GM15510 (cell line): ENCODE data around the gene BTRC.

Source experiments
- POLR2A ChIP-seq: IDR thresholded peaks from 3 replicates; pipeline ENCODE4 v1.6.1; 2011; ENCODE audit warnings: borderline replicate concordance; ENCODE audit not compliant: insufficient read length; ENCODE audit errors: extremely low read depth

Gene BTRC

DNA sequence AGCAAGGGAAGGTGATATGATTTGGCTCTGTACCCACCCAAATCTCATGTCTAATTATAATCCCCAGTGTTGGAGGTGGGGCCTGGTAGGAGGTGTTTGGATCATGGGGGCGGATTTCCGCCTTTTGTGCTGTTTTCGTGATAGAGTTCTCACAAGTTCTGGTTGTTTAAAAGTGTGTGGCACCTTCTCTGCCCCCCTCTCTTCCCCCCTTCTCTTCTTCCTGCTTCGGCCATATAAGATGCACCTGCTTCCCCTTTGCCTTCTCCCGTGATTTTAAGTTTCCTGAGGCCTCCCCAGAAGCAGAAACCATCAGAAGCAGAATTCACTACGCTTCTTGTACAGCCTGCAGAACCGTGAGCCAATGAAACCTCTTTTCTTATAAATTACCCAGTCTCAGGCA, 21.1 kb downstream of the BTRC start:
- TF ChIP-seq POLR2A: no peak

DNA sequence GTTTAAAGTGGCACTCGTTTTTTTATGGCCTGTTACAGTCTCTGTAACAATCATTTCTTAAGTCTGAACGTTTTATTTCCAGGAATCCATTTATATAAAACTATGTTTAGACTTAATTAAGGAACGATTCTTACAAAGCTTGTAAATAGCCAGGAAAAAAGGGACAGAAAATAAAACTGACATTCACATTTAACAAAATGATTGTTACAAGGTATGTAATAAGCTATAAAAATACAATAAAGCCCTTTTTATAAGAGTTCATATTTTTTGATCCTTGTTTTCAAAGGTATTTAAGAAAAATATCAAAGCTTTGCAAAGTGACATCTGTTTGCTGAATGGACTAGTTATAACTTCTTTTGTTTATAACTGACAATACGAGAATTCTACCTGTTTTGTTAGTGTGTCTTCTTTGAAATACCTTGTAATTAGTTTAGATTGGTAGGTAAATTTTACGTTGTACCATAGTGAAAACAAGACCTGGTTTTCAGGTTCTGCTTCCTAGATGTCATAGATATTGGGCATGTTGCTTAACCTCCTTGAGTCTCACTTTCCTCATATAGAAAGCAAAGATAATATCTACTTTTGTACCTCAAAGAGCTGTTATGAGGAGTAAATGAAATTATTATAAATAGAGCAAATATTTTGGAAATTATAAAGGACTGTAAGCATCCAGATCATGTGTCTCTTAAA, 25.8 kb downstream of the BTRC start:
- no peak for TF ChIP-seq POLR2A

DNA sequence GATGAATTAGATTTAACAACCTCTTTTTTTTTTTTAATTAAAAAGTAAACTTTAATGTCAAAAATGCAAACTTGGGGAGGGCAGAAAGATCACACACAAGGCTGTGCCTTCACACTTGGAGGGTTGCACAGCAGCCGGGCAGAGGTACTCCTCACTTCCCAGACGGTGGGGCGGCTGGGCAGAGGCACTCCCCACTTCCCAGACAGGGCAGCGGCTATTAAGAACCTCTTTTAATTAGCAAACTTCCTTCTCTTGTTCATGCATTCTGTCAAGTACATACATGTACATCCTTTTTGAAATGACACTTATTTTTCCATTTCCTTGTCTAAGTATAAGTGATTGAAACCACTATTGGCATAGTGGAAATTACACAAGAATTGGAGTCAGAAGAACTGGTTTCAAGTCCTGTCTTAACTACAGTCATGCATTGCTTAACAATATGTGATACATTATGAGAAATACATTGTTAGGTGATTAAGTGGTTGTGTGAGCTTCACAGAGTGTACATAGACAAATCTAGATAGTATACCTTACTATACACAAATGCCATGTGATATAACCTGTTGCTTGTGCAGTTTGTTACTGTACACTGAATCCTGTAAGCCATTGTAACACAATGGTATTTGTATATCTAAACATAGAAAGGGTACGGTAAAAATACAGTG, 26.5 kb downstream of the BTRC start:
- no peak for TF ChIP-seq POLR2A

DNA sequence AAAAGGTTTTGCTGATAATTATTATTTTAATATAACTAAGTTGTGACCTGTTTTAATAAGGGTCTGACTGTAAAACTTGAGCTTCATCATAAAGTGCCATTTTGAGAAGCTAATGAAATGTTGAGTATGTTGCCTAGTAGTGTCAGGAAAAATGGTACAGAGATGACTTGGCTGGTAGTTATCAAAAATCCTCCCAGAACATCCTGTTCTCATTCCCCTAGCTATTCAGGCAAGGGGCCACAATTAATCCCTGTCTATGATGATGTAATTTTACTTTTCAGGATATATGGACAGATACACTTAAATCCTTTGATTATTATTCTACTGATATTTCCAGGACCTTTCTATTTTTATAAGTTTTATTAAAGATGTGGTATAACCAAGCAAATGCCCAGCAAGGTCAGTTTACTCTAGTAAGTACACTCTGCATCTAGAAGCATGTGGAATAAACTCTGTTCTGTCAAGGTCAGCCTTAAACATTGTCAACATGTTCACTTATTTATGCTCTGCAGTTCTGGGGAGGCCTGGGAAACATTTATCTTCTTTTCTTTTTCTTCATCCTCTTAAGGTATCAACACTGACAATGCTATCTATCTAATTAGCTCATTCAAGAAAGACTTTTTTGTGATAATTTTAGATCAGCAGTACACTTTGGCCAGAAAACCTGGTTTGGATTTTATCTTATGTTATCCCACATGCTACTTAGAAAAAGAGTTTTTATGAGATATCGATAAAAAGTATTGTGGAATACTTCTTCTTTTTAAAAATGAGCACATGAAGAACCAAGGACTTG, 32.1 kb downstream of the BTRC start:
- no peak for TF ChIP-seq POLR2A

DNA sequence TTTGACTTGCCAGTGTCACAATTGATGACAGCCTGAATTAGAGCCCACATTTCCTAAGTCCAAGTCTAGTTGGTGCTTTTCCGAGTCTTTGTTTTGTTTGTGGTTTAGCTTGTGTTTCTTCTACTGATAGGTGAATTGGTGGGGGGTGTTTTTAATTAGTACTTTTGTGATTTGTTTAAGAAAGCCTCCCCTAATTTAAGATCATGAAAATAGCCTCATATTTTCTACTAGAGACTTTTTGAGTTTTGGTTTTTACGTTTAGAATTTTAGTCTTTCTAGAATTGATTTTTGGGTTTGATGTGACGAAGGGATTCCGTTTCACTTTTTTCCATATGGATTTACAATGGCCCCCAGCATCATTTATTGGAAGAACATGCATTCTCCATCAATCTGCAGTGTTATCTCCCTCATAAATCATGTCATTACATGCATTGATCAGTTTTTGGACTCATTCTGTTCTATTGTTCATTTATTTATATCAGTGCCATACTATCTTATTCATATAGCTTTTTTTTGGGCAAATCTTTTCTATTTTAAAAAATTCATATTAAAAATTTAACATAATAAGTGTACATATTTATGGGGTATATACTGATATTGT, 32.8 kb downstream of the BTRC start:
- TF ChIP-seq POLR2A: no peak

DNA sequence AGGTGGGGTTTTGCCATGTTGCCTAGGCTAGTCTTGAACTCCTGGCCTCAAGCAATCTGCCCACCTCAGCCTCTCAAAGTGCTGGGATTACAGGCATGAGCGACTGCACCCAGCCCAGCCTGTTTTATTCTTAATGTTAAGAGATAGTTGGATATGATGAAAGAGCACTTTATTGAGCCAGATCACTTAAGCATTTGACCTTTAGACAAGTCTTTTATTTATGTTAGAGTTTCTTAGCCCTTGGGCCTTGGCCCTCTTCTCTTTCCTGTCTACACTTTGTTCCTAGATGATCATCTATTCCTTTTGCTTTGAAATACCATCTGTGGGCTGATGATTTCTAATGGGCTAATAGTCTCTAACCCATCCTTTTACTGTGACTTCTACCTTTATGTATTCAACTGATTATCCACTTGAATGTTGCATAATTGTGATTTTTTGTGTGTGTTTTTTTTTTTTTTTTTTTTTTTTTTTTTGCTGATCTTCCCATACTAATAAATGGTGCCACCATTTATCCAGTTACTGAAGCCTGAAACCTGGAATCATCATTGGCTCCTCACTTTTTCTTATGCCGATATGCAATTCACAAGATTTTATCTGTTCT, 34.8 kb downstream of the BTRC start:
- no peak for TF ChIP-seq POLR2A

DNA sequence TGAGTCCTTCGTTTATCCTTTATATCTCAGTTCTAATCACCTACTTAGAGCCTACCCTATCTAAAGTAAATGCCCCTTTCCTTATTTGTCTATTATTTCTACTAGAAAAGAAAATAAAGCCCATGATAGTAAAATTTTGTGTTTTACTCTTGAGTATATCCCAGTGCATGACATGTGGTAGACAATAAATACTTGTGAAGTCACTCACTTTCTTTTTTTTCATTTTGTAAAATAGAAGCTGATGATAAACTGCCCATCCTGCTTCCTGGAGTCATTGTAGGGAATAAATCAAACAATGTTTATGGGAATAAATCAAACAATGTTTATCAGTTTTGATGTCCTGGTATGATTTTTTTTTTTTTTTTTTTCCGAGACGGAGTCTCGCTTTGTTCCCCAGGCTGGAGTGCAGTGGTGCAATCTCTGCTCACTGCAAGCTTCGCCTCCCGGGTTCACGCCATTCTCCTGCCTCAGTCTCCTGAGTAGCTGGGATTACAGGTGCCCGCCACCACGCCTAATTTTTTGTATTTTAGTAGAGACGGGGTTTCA, 36.1 kb downstream of the BTRC start:
- TF ChIP-seq POLR2A: no peak

DNA sequence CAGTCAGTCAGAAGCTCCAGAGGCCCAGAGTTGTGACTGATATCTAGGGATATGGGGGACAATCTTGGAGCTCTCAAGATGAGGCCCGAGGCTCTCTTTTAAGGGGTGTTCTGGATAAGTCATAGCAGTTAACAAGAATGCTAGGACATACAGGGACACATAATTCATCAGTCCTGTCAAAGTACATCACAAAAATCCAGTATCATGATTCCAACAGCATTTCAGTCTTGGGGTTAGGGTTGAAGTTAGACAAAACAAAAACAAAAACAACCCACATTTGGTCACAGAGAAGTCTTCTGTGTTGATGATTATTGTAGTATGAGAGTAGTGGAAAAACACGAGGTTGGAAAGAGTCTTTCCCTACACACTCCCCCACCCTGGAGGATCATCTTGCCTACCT, 39.4 kb downstream of the BTRC start:
- TF ChIP-seq POLR2A: no peak

DNA sequence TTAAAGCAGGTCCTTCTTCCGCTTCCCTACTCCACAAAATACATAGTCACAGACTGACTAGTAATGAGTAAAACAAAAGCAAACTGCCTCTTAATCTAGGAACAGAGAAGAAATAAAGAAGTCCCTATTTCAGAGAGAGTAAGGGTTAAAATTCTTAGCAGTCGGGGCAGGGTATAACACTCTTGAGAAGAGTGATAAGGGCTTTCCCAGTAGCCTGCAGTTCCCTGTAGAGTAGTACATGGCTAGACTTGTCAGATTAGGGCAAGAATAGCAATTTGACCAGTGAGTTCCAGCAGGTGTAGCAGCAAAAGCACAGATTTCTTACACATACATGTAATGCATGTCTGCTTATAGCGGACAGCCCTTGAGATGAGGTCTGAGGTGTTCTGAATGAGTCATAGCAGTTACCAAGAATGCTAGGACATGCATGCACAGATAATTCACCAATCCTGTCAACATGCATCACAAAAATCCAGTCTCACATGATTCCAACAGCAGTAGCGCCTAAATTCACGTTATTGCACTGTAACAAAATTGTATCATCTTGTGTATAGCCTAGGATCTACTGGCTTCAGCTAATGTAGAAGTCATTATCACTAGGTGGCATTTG, 40.7 kb downstream of the BTRC start:
- TF ChIP-seq POLR2A: no peak

DNA sequence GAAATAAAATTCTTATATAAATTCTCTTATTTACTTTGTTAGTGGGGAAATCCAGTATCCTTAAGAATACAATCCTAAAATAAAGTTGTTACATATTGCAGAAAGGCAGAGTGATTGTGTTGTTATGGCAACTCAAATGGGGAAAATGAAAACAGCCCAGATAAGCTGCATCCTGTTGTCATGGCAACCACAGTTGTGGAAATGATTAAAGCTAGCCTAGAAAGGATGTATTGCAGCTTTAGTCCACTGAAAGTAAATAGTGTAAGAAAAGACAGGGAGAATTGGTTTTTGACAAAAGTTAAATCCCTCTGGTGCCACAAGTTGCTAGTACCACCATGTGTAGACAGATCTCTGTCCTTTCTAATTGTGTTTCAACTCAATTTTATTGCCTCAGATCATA, 43.2 kb downstream of the BTRC start:
- TF ChIP-seq POLR2A: no peak

DNA sequence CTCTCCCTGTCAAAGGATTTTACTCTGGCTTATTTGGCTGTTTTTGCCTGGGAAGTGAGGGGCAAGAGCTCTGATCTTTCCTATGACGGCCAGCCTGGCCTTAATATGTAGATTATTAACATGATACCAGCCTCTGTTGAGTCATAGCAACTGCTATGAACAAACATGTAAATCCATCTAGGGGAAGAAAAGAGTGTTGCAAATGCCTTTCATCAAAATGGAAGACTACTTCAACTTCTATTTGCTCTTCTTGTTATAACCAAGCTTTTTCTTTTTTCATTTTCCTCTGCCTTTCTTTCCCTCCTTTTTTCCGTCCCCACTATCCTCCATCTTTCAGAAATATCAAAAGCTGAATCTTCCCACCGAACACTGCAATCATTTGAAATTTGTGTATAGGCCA, 46.6 kb downstream of the BTRC start:
- no peak for TF ChIP-seq POLR2A

DNA sequence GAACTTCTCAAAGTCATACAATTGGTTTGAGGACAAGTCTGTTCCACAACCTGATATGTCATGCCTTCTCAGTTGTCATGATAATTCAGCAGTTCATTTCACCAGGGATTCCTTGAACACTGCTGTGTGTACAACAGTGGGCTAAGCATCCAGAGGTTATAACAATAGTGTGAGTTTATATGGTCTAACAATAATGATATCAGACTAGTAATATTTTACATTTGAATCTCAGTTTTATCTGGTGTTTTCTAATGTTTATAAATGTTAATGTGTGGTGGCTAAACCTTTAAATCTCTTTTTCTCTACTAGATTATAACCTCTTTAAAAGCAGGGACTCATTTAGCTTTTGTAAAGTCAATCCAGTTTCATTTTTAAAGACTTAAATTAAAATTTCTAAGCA, 48.7 kb downstream of the BTRC start:
- TF ChIP-seq POLR2A: no peak

DNA sequence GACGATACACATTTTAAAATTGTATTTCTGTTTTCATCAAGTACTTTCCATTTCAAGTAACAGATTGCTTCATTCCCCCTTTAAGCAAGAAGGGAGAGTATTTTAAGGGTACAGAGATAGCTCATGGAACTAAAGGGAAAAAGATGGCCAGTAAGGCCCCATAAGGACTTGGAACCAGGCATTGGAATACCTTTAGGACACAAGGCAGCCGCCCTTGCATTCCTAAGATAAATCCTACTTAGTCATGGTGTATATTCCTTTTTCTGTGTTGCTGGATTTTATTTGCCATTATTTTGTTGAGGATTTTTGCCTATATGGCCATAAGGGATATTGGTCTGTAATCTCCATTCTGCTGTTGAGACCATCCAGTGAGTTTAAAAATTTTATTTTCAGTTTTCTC, 49.2 kb downstream of the BTRC start:
- TF ChIP-seq POLR2A: no peak

DNA sequence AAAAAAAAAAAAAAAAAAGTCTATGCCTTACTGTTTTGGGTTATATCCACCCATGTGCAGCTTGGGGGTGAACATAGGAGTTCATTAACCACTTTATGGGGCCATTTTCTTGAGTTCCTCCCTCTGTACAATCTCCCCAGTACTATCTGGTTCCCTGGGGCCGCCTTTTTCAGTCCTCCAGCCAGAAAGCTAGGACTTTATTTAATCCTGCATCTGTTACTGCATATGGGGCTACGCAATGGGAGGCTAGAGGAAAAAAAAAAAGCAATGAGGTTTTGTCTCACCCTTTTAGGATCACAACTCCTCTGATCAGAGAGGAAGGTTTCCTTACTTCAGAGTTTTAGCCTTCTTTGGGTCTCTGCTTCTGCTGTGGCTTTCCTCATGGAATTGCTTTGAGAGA, 51.0 kb downstream of the BTRC start:
- no peak for TF ChIP-seq POLR2A
